BJ (cell line): ENCODE data around the gene ZCCHC3. TPM values are rescaled to one million over a fixed set of nuclear protein-coding genes. Genes with fewer than 3 reads are reported as not detected.

Experiments
- CTCF ChIA-PET: fragments of 350-600 bp; formaldehyde crosslinking; extraction: SDS; loops from one replicate; lab custom pipeline; 2021; ENCODE audit warnings: antibody characterized with exemption, inconsistent platforms; lab: Yijun Ruan, JAX
- POLR2A ChIA-PET: fragments of 300-600 bp; sonication (Branson Sonifier 250); formaldehyde crosslinking; extraction: SDS; loops from one replicate; lab custom pipeline; 2021; ENCODE audit warnings: antibody characterized with exemption; lab: Charles Lee
- DNase-seq: peaks from one replicate; pipeline ENCODE4 v3.0.0-alpha.2; 2011; ENCODE audit warnings: low read depth
- H3K27me3 ChIP-seq: 2 replicates; pipeline ENCODE4 v1.6.0; 2011; ENCODE audit warnings: low read length; ENCODE audit not compliant: control insufficient read depth, insufficient read depth
- H3K36me3 ChIP-seq: 2 replicates; pipeline ENCODE4 v1.5.1; 2011; ENCODE audit warnings: low read length; ENCODE audit not compliant: control insufficient read depth, insufficient read depth
- H3K4me3 ChIP-seq: 2 replicates; pipeline ENCODE4 v1.5.1; 2011; ENCODE audit warnings: low read depth, mild to moderate bottlenecking, control low read depth, low read length
- polyA plus RNA-seq: library from polyadenylated mRNA; depleted of rRNA; stranded (reverse); fragments of >200 nt; gene quantifications from 2 replicates; pipeline ENCODE4 v1.2.3, GENCODE V29; 2011
- TF ChIP-seq, protein P1 (sequence below): IDR thresholded peaks from 2 replicates; pipeline ENCODE4 v1.5.1; 2011; ENCODE audit warnings: low read depth, mild to moderate bottlenecking, control low read depth, inconsistent platforms, low read length, moderate library complexity; ENCODE audit not compliant: insufficient read depth

ZCCHC3 gene
- polyA plus RNA-seq, 1 experiment = 7.1 TPM

DNA sequence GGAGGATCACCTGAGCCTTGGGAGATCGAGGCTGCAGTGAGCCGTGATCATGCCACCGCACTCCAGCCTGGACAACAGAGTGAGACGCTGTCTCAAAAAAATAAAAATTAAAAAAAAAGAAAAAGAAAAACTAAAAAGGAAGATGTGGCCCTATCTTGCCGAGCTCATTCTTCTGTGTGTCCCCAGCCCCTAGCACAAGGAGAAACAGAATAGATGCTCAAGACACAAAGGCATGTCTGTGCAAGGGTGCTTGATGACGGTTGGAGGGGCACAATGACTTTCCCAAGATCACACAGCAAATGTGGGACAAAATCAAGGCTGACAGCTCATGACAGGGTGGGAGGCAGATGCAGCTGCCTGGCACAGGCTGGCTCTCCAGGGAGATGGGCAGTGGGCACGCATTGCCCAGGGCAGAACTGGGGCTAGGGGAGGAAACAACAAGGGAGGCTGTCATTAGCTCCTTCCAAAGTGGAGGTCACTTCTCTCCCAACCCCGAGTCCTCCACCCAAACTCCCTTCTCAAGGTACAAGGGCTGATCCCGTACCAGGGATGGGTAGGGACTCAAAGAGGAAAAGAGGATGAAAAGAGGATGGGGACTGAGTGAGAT, 48.8 kb downstream of the ZCCHC3 start:
- POLR2A ChIA-PET = no interaction called here
- TF ChIP-seq, protein P1, sequence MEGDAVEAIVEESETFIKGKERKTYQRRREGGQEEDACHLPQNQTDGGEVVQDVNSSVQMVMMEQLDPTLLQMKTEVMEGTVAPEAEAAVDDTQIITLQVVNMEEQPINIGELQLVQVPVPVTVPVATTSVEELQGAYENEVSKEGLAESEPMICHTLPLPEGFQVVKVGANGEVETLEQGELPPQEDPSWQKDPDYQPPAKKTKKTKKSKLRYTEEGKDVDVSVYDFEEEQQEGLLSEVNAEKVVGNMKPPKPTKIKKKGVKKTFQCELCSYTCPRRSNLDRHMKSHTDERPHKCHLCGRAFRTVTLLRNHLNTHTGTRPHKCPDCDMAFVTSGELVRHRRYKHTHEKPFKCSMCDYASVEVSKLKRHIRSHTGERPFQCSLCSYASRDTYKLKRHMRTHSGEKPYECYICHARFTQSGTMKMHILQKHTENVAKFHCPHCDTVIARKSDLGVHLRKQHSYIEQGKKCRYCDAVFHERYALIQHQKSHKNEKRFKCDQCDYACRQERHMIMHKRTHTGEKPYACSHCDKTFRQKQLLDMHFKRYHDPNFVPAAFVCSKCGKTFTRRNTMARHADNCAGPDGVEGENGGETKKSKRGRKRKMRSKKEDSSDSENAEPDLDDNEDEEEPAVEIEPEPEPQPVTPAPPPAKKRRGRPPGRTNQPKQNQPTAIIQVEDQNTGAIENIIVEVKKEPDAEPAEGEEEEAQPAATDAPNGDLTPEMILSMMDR = no peak
- CTCF ChIA-PET = interaction anchor here (1.3 to 2.8 kb wide), 2 partner anchors 15 to 88 kb away, joined by 4 to 24 read pairs; no protein-coding TSS in a partner anchor

DNA sequence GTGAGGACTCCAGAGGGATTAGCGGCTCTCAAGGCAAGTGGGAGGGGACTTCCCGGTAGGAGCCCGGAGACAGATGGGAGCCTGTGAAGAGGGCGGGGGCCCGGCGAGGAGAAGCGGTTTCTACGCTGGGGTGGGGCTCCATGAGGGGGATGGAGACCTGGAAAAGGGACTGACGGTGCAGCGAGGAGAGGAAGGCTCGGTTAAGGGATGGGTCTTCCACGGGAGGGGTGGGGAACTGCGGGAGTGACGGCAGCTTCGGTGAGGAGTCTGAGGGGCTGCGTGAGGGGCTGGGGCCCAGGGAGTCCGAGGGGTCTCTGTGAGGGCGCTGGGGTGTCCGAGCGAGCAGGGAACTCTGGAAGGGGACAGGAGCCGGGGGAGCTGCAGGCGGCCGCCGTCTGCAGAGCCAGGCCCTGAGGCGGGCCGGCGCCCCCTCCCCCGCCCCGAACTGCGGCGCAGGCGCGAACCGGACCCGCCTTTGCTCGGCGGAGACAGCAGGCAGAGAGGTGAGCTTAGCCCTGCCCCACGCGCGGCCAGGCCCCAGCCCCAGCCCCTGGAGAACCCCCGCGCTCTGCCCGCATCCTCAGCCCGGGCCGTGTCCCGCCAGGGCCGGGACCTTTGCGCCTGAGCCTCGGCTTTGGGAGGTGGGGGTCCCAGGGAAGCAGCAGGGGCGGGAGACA, 49.4 kb downstream of the ZCCHC3 start, which contains the start of gene NRSN2:
Gene NRSN2 (plus strand): TSS at position 472 of the 677 bp plus-strand sequence. CDS start 2,533 bp downstream, outside the sequence.
- peaks cover 7% of the 10 kb centered on the region for H3K36me3 ChIP-seq
- no peak for DNase-seq
- H3K4me3 ChIP-seq = peak within 1 kb of the TSS; percentile 87
- ChIA-PET CTCF (interaction anchor here (1.0 to 2.8 kb wide), 4 partner anchors 10 to 88 kb away, joined by 4 to 24 read pairs (median 4); no protein-coding TSS in a partner anchor), POLR2A (no interaction called here)
- H3K27me3 ChIP-seq = no peaks in the 10 kb centered on the region
- TF ChIP-seq, protein P1 = no peak

More for the DNA sequence above, 48.8 kb downstream of the ZCCHC3 start:
- Histone ChIP-seq H3K4me3 (peak overlapping the region; percentile 87), H3K27me3 (no peaks in the 10 kb centered on the region), H3K36me3 (peaks cover 7% of the 10 kb centered on the region)
- no peak for DNase-seq

DNA sequence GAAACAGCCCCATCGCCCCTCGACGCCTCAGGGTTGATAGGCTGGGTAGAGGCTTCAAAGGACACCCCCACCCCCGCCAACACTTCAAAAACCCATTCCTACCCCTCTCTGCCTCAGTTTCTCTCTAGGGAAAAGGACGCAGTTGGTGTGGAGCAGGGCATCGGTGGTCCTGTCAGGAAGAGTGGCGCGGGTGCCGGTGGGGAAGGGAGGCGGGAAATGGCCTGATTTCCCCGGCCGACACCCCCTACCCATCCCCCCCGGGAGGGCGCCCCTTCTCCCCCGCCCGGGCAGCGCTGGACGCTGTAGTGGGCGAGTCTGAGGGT, 49.9 kb downstream of the ZCCHC3 start:
- peak overlapping the region; percentile 87 for H3K4me3 ChIP-seq
- DNase-seq = no peak
- ChIA-PET POLR2A (no interaction called here), CTCF (interaction anchor here (0.6 to 2.8 kb wide), 5 partner anchors 9 to 182 kb away, joined by 3 to 24 read pairs (median 4); no protein-coding TSS in a partner anchor)
- H3K27me3 ChIP-seq = no peaks in the 10 kb centered on the region
- TF ChIP-seq, protein P1 = no peak
- peaks cover 7% of the 10 kb centered on the region for H3K36me3 ChIP-seq

DNA sequence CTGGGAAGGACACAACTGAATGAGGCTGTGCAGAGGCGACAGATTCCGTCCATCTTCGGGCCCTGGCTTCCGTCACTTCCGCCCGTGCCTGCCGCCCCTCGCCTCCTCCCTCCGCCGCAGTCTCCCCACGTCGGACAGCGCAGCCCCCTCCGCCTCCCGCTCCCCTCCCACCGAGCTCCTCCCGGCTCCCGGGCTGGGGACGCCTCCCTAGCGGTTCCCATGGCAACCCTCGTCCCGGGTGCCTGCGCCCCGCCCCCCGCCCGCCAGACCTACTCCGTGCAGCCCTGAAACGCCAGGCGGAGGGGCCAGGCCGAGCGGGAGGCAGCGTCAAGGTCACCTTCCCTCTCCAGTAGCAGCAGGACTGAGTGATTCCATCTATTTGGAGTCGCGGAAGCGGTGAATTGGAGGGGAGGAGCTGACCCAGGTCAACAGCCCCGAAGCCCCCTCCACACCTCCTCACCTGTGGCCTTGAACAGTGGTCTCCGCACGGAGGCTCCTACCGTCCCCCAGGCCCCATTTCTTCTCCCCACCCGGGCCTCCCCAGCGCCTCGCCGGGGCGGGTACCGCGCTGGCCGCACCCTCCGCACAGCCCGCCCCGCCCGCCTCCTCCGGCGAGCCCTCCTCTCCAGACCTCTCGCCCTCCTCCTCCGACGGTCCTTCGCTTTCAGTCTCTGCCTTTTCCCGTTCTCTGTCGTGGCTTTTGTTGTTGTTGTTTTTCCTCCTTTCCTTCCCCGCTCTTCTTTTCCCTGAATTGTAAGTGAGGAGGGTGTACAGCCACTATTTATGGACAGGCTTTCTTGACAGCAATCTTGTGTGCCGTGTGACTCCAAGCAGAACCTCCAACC, 50.5 kb downstream of the ZCCHC3 start:
- TF ChIP-seq, protein P1 = no peak
- Histone ChIP-seq H3K4me3 (peak overlapping the region; percentile 87), H3K27me3 (no peaks in the 10 kb centered on the region), H3K36me3 (peaks cover 9% of the 10 kb centered on the region)
- ChIA-PET POLR2A (no interaction called here), CTCF (interaction anchor here (0.6 to 2.8 kb wide), 4 partner anchors 8 to 181 kb away, joined by 3 to 24 read pairs (median 4); no protein-coding TSS in a partner anchor)
- no peak for DNase-seq
